Keratinocyte (primary cell): ENCODE measurements around the gene CHST12. TPM values are rescaled to one million over a fixed set of nuclear protein-coding genes. Genes with fewer than 3 reads are reported as not detected.

Experiments used
- DNase-seq: peaks from one replicate; pipeline ENCODE4 v3.0.0-alpha.2; 2011; ENCODE audit warnings: low read depth, missing footprints, low spot score
- FAIRE-seq: peaks from 2 replicates; lab custom pipeline; 2011; peaks lifted over from hg19 to GRCh38; lab: Jason Lieb, UNC
- H2AFZ ChIP-seq: 2 replicates; pipeline ENCODE4 v1.6.0; 2012; ENCODE audit warnings: low read length, control low read depth, inconsistent platforms; ENCODE audit not compliant: control insufficient read depth
- H3K27ac ChIP-seq: 2 replicates; pipeline ENCODE4 v1.5.1; 2011; ENCODE audit warnings: low read length; ENCODE audit not compliant: control insufficient read depth, insufficient read depth
- H3K27me3 ChIP-seq: 3 replicates; pipeline ENCODE4 v1.6.0; 2011; ENCODE audit warnings: low read length; ENCODE audit not compliant: control insufficient read depth, insufficient read depth; ENCODE audit errors: extremely low read depth
- H3K36me3 ChIP-seq, 2 experiments: 2 replicates in 1 of 2; 3 replicates in 1 of 2; pipeline ENCODE4 v1.5.1; 2011; ENCODE audit warnings: low read length in 2 of 2, mild to moderate bottlenecking in 1 of 2; ENCODE audit not compliant: control insufficient read depth in 2 of 2, insufficient read depth in 2 of 2; ENCODE audit errors: extremely low read depth in 1 of 2
- H3K4me1 ChIP-seq: 3 replicates; pipeline ENCODE4 v1.5.1; 2011; ENCODE audit warnings: low read length; ENCODE audit not compliant: control insufficient read depth, insufficient read depth; ENCODE audit errors: extremely low read depth
- H3K4me2 ChIP-seq: 3 replicates; pipeline ENCODE4 v1.6.0; 2011; ENCODE audit warnings: low read depth, low read length; ENCODE audit not compliant: control insufficient read depth, insufficient read depth; ENCODE audit errors: extremely low read depth
- H3K4me3 ChIP-seq, 3 experiments: fragments of 200-600 bp in 1 of 3; sonication (generic) in 1 of 3; 2 replicates in 2 of 3; 3 replicates in 1 of 3; pipeline ENCODE4 v1.5.1; 2011 to 2016; ENCODE audit warnings: low read length in 3 of 3, mild to moderate bottlenecking in 3 of 3, control low read depth in 2 of 3, inconsistent platforms in 1 of 3, low read depth in 1 of 3, mixed read lengths in 1 of 3, mixed run types in 1 of 3, moderate library complexity in 1 of 3; ENCODE audit not compliant: control insufficient read depth in 2 of 3, insufficient read depth in 2 of 3; ENCODE audit errors: extremely low read depth in 1 of 3
- H3K79me2 ChIP-seq: 2 replicates; pipeline ENCODE4 v1.6.0; 2012; ENCODE audit warnings: low read length; ENCODE audit not compliant: control insufficient read depth, insufficient read depth
- H3K9ac ChIP-seq: 3 replicates; pipeline ENCODE4 v1.6.0; 2011; ENCODE audit warnings: low read length; ENCODE audit not compliant: control insufficient read depth, insufficient read depth; ENCODE audit errors: extremely low read depth
- H3K9me1 ChIP-seq: 3 replicates; pipeline ENCODE4 v1.6.0; 2011; ENCODE audit warnings: low read length; ENCODE audit not compliant: control insufficient read depth, insufficient read depth; ENCODE audit errors: extremely low read depth
- H3K9me3 ChIP-seq: 2 replicates; pipeline ENCODE4 v1.5.1; 2012; ENCODE audit warnings: low read depth, low read length; ENCODE audit not compliant: control insufficient read depth
- H4K20me1 ChIP-seq: 3 replicates; pipeline ENCODE4 v1.6.0; 2011; ENCODE audit warnings: low read length; ENCODE audit not compliant: control insufficient read depth, insufficient read depth; ENCODE audit errors: extremely low read depth
- CTCF ChIP-seq, 3 experiments: IDR thresholded peaks in 1 of 3; conservative IDR thresholded peaks in 1 of 3; optimal IDR thresholded peaks in 1 of 3; 2 replicates in 2 of 3; 3 replicates in 1 of 3; pipeline versions ENCODE3 to v1.5.1; 2011; ENCODE audit warnings: low read length in 3 of 3, mild to moderate bottlenecking in 3 of 3, moderate library complexity in 2 of 3, control low read depth in 1 of 3, inconsistent platforms in 1 of 3; ENCODE audit not compliant: insufficient read depth in 2 of 3; ENCODE audit errors: extremely low read depth in 1 of 3
- EZH2 ChIP-seq: IDR thresholded peaks from one replicate; pipeline ENCODE4 v1.6.1; 2012; ENCODE audit warnings: inconsistent platforms, mild to moderate bottlenecking, low read length, moderate library complexity
- dilution Hi-C: fragments of 300-500 bp; cut with MboI; formaldehyde crosslinking; loops from one replicate; pipeline ENCODE4 v1.7.0; 2020; ENCODE audit warnings: low sequenced_read_pairs; ENCODE audit not compliant: extremely low pct_ligation_motif_present
- polyA plus RNA-seq, 5 experiments: library from polyadenylated mRNA; depleted of rRNA in 3 of 5; stranded (reverse) in 3 of 5; stranded (forward) in 1 of 5; unstranded in 1 of 5; fragments of >200 nt; gene quantifications; 1 replicate in 1 of 5; 2 replicates in 3 of 5; 3 replicates in 1 of 5; pipeline versions ENCODE4 v1.2.1 to v1.2.3, GENCODE V29; 2011 to 2012; ENCODE audit warnings: missing spikeins in 2 of 5, low read depth in 1 of 5, low replicate concordance in 1 of 5

The CHST12 gene
- polyA plus RNA-seq, 1 donor (not counting 4 experiments of a cell fraction or from before 2014, with no cell fraction given): 5.0 TPM

GRCh38 chr7:2476776-2477446 is 73.5 kb downstream of the CHST12 start:
- dilution Hi-C loops: no loop called here
- no peaks in the 10 kb centered on the region for H3K9me3 ChIP-seq
- H3K9me1 ChIP-seq: no peaks in the 10 kb centered on the region
- no peaks in the 10 kb centered on the region for H4K20me1 ChIP-seq
- no peak overlapping the region for H3K9ac ChIP-seq
- TF ChIP-seq CTCF (optimal IDR thresholded peaks at IDR 0.05 in 1 of 3, IDR thresholded peaks at IDR 0.05 in 1 of 3, conservative IDR thresholded peaks at IDR 0.05 in 1 of 3; ENCODE audit: extremely low read depth in 1 of 3, insufficient read depth in 2 of 3, low read length in 3 of 3) (no peak), EZH2 (no peak)
- H3K27ac ChIP-seq: no peak overlapping the region
- no peak overlapping the region for H3K4me2 ChIP-seq
- no peak for DNase-seq
- H3K36me3 ChIP-seq: no peaks in the 10 kb centered on the region
- H3K4me1 ChIP-seq: no peaks in the 10 kb centered on the region
- H3K79me2 ChIP-seq: no peaks in the 10 kb centered on the region
- H3K27me3 ChIP-seq: peaks cover 19% of the 10 kb centered on the region
- no peak for FAIRE-seq
- H2AFZ ChIP-seq: no peak overlapping the region
- H3K4me3 ChIP-seq: no peak overlapping the region

GRCh38 chr7:2477447-2478398 is 74.3 kb downstream of the CHST12 start:
- no peaks in the 10 kb centered on the region for H4K20me1 ChIP-seq
- DNase-seq (no peak), FAIRE-seq (no peak)
- H3K27me3 ChIP-seq: peaks cover 19% of the 10 kb centered on the region
- H3K36me3 ChIP-seq: no peaks in the 10 kb centered on the region
- H3K9me1 ChIP-seq: no peaks in the 10 kb centered on the region
- no peak overlapping the region for H3K4me2 ChIP-seq
- H3K4me3 ChIP-seq: no peak overlapping the region
- TF ChIP-seq EZH2 (no peak), CTCF (optimal IDR thresholded peaks at IDR 0.05 in 1 of 3, IDR thresholded peaks at IDR 0.05 in 1 of 3, conservative IDR thresholded peaks at IDR 0.05 in 1 of 3; ENCODE audit: extremely low read depth in 1 of 3, insufficient read depth in 2 of 3, low read length in 3 of 3) (peak; percentile 15 to 82 (median 49))
- dilution Hi-C loops: no loop called here
- no peaks in the 10 kb centered on the region for H3K4me1 ChIP-seq
- no peak overlapping the region for H3K9ac ChIP-seq
- H3K27ac ChIP-seq: no peak overlapping the region
- H3K79me2 ChIP-seq: no peaks in the 10 kb centered on the region
- H3K9me3 ChIP-seq: no peaks in the 10 kb centered on the region
- H2AFZ ChIP-seq: no peak overlapping the region
